Measurements from ENCODE around the gene PRKCD. TPM values are rescaled to one million over a fixed set of nuclear protein-coding genes. Genes with fewer than 3 reads are reported as not detected.

The PRKCD gene
- total and polyA plus RNA-seq, 2 of the 4 experiments (the other 2 are of a cell fraction): 4.3 to 19.0 TPM

- Histone ChIP-seq H2BK5ac (ENCODE audit: low read depth, low read length, poor library complexity, severe bottlenecking) (no peak overlapping the region), H3K14ac (replicated peaks; ENCODE audit: low read depth, low read length) (no peak overlapping the region), H3K79me1 (ENCODE audit: low read depth in 1 of 2, low read length in 2 of 2) (peaks cover 0 to 10% of the 10 kb centered on the region in 2 experiments; a peak in 3 of 4 replicates), H3K27me3 (ENCODE audit: control insufficient read depth, insufficient read depth, low read length) (no peaks in the 10 kb centered on the region), H4K91ac (ENCODE audit: insufficient read depth, low read depth, low read length) (no peak overlapping the region), H3K4me2 (ENCODE audit: low read depth, low read length) (no peak overlapping the region), H2AK5ac (ENCODE audit: low read depth, low read length) (no peak overlapping the region), H4K8ac (ENCODE audit: low read depth in 2 of 2, low read length in 2 of 2) (no peak overlapping the region), H3K23ac (ENCODE audit: low read depth, low read length) (no peak overlapping the region), H2BK15ac (ENCODE audit: low read depth, low read length) (no peak overlapping the region), H3K9ac (ENCODE audit: low read depth, low read length) (no peak overlapping the region), H3K56ac (ENCODE audit: extremely low read depth, insufficient read depth, low read length) (no peak overlapping the region), H2BK120ac (ENCODE audit: low read depth, low read length) (no peak overlapping the region), H3K9me3 (ENCODE audit: control insufficient read depth, insufficient read depth, low read length) (no peaks in the 10 kb centered on the region), H3K4ac (ENCODE audit: low read depth, low read length) (no peak overlapping the region), H3K18ac (ENCODE audit: low read depth, low read length) (no peak overlapping the region), H2AFZ (replicated peaks; ENCODE audit: low read length, poor library complexity) (peak overlapping the region; percentile 14), H2BK20ac (ENCODE audit: low read depth, low read length) (no peak overlapping the region), H3K4me3 (ENCODE audit: insufficient read depth, low read depth, low read length) (no peak overlapping the region), H3K36me3 (ENCODE audit: control insufficient read depth, insufficient read depth, low read length) (peaks cover 34% of the 10 kb centered on the region), H3K9me1 (ENCODE audit: insufficient read depth, low read length) (peaks cover 4% of the 10 kb centered on the region; the same call in 1 of the 2 replicates), H4K20me1 (ENCODE audit: insufficient read depth, low read length) (peaks cover 10% of the 10 kb centered on the region; the same call in 1 of the 2 replicates), H4K5ac (ENCODE audit: low read depth, low read length) (no peak overlapping the region), H3K4me1 (ENCODE audit: control insufficient read depth, insufficient read depth, low read length) (no peaks in the 10 kb centered on the region), H2AK9ac (replicated peaks; ENCODE audit: low read depth, low read length, poor library complexity) (no peak overlapping the region), H3K27ac (ENCODE audit: insufficient read depth, low read length) (no peak overlapping the region)
- ChIA-PET CTCF (no interaction called here), POLR2A (ENCODE audit: unreplicated experiment) (no interaction called here)
- in situ Hi-C loops (cut with MboI; ENCODE audit: low sequenced_read_pairs): no loop called here
- TF ChIP-seq NFE2L2 (IDR thresholded peaks at IDR 0.05; ENCODE audit: low read depth, low read length): no peak
- no peak for TF ChIP-seq SMC3 (IDR thresholded peaks at IDR 0.05; ENCODE audit: low read depth, low read length)
- TF ChIP-seq FOS (IDR thresholded peaks at IDR 0.05; ENCODE audit: low read depth, low read length): no peak
- no peak for TF ChIP-seq CHD1 (IDR thresholded peaks at IDR 0.05; ENCODE audit: low read depth, low read length)
- no peak for TF ChIP-seq RCOR1 (IDR thresholded peaks at IDR 0.05; ENCODE audit: insufficient replicate concordance, low read length)
- no peak for TF ChIP-seq POLR2A (IDR thresholded peaks at IDR 0.05; ENCODE audit: low read depth, low read length)
- no peak for TF ChIP-seq BHLHE40 (IDR thresholded peaks at IDR 0.05; ENCODE audit: low read depth, low read length)
- dilution Hi-C loops (cut with HindIII; ENCODE audit: low sequenced_read_pairs, unreplicated experiment): no loop called here
- DNase-seq (no peak), ATAC-seq (ENCODE audit: low read depth) (no peak)
- intact Hi-C loops (cut with micrococcal nuclease): no loop called here
- 60% methylated on average over 1 of the region's 11 CpGs; no CpG with 5 or more reads in 1 of the 2 experiments for WGBS, 2 experiments (ENCODE audit: extremely low coverage in 2 of 2, insufficient read length in 1 of 2)
- no TSS peak for BruUV-seq (replicated peaks)
Observed at GRCh38 chr3:53180305-53181023, 19.5 kb downstream of the PRKCD start.

Measured in IMR-90 (cell line).